ENCODE data around the gene TMEM120A. TPM values are rescaled to one million over a fixed set of nuclear protein-coding genes. Genes with fewer than 3 reads are reported as not detected.
A peak's percentile ranks its signal among the peaks of the same experiment; 100 is the strongest.

Gene TMEM120A
- total RNA-seq, 3 donors from 2014 or later, result 75.6 to 138 (median 88.4) TPM

- intact Hi-C loops (cut with DNase I, micrococcal nuclease), result no loop called here
- DNase-seq, result peak in 1 of 3 donors; percentile 57
Measured at GRCh38 chr7:75971961-75972763, 22.2 kb downstream of the TMEM120A start.

DNA sequence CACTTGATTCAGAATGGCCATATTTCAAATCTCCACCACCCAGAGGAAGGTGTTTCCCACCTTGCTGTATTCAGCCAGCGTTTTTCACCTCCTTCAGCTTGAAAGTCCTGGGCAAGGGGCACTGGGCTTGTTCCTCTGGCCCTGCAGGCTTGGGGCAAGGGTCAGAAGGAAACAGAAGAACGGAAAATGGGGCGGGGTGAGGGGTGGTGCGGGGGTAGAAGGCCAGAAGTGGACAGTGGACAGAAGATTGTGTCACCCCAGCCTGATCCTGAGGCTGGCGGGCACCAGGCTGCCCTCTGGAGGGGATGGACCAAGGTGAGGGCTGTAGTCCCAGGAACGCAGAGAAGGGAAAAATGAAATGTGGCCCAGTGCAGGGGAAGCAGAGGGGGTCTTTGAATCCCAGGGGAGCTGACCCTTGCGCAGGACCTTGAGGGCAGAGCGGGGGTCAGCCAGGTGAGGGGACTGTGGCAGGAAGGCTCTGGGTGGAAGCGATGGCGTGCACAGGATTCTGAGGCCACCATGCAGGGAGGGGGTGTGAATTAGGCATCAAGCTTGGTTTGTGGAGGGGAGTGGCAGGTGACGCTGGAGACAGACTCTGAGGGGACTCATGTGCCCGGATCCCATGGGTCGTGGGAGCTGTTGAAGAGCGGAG, 23.0 kb downstream of the TMEM120A start:
- no peak for ATAC-seq
- no peaks in the 10 kb centered on the region for H3K9me3 ChIP-seq
- peaks cover 4% of the 10 kb centered on the region for H3K4me1 ChIP-seq (ENCODE audit: low read depth)
- intact Hi-C loops (cut with DNase I, micrococcal nuclease), result no loop called here
- H3K4me3 ChIP-seq, result no peak overlapping the region
- peaks cover 4% of the 10 kb centered on the region for H3K36me3 ChIP-seq (ENCODE audit: low read depth)
- TF ChIP-seq CTCF (IDR thresholded peaks at IDR 0.05), result no peak
- DNase-seq, result no peak

More at GRCh38 chr7:75971961-75972763, 22.2 kb downstream of the TMEM120A start:
- ATAC-seq, result peak; percentile 42
- H3K9me3 ChIP-seq, result no peaks in the 10 kb centered on the region
- TF ChIP-seq CTCF (IDR thresholded peaks at IDR 0.05), result no peak
- peaks cover under 1% of the 10 kb centered on the region for H3K4me1 ChIP-seq (ENCODE audit: low read depth)
- no peak overlapping the region for H3K4me3 ChIP-seq
- H3K36me3 ChIP-seq (ENCODE audit: low read depth), result peaks cover 4% of the 10 kb centered on the region

GRCh38 chr7:75969704-75970498, 24.5 kb downstream of the TMEM120A start:
- ATAC-seq, result no peak
- intact Hi-C loops (cut with DNase I, micrococcal nuclease), result no loop called here
- no peak for DNase-seq
- Histone ChIP-seq H3K4me1 (ENCODE audit: low read depth) (peaks cover 4% of the 10 kb centered on the region), H3K9me3 (no peaks in the 10 kb centered on the region), H3K4me3 (no peak overlapping the region), H3K36me3 (ENCODE audit: low read depth) (peaks cover 4% of the 10 kb centered on the region)
- TF ChIP-seq CTCF (IDR thresholded peaks at IDR 0.05), result no peak

GRCh38 chr7:75969182-75969581, 25.2 kb downstream of the TMEM120A start:
- peaks cover 3% of the 10 kb centered on the region for H3K36me3 ChIP-seq (ENCODE audit: low read depth)
- ATAC-seq (peak; percentile 4), DNase-seq (no peak)
- no peak for TF ChIP-seq CTCF (IDR thresholded peaks at IDR 0.05)
- H3K9me3 ChIP-seq, result no peaks in the 10 kb centered on the region
- H3K4me1 ChIP-seq (ENCODE audit: low read depth), result peaks cover 4% of the 10 kb centered on the region
- intact Hi-C loops (cut with DNase I, micrococcal nuclease), result no loop called here
- no peak overlapping the region for H3K4me3 ChIP-seq

GRCh38 chr7:75968561-75969001, 25.8 kb downstream of the TMEM120A start:
- no peak overlapping the region for H3K4me3 ChIP-seq
- TF ChIP-seq CTCF (IDR thresholded peaks at IDR 0.05), result no peak
- intact Hi-C loops (cut with DNase I, micrococcal nuclease), result no loop called here
- no peak for DNase-seq
- H3K4me1 ChIP-seq (ENCODE audit: low read depth), result peaks cover 4% of the 10 kb centered on the region
- no peaks in the 10 kb centered on the region for H3K36me3 ChIP-seq (ENCODE audit: low read depth)
- ATAC-seq, result no peak
- H3K9me3 ChIP-seq, result no peaks in the 10 kb centered on the region

Measured in mucosa of descending colon (tissue), 3 donors.